Occipital lobe (tissue), 2 donors: ENCODE data around the gene DDX11. TPM values are rescaled to one million over a fixed set of nuclear protein-coding genes. Genes with fewer than 3 reads are reported as not detected.
"Not testable (repeated sequence)": the region's sequence is repeated elsewhere in the genome, so short reads cannot be mapped to it uniquely, and the experiment has no call there.

ENCODE experiments used
- DNase-seq: peaks from one replicate; lab custom pipeline; 2025; lab: John Stamatoyannopoulos, UW
- total RNA-seq: library from RNA; depleted of rRNA; stranded (reverse); fragments of >200 nt; gene quantifications from one replicate; pipeline ENCODE4 v1.2.3, GENCODE V29; 2014

Gene DDX11
- total RNA-seq, 1 donor from 2014 or later: 8.4 TPM

DNA sequence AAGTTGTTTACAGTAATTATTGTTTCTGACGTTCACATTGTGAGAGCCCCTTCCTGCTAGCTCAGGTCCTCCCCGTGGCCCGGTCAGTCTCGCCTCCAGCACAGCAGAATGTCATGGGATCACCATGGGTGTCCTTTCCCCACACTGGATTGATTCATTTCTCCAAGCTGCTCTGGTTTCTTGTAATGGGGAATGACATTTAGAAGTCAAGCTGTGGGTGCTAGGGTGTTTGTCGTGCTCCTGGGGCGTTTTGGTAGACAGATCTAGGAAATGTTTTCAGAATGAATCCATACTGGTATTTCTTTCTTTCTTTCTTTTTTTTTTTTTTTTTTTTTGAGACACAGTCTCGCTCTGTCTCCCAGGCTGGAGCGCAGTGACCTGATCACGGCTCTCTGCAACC lies 25.1 kb downstream of the DDX11 start:
- not testable (repeated sequence) for DNase-seq

DNA sequence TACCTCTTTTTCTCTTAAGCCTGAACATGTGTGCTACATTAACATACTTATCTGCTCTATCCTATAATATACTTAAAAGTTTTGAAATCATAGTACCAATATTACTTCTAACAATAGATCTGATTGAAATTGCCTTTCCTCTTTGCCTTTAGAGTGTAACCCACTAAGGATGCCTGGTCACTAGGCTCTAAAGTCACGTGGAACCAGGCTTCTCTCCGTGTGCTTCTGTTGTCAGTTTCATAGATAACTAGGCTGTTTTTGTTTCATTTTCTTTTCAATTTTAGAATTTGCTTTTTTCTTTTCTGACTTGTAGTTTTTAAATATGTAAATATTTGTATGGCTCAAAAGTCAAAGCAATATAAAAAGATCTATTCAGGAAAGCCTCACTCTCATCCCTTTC lies 25.8 kb downstream of the DDX11 start:
- DNase-seq: not testable (repeated sequence)

DNA sequence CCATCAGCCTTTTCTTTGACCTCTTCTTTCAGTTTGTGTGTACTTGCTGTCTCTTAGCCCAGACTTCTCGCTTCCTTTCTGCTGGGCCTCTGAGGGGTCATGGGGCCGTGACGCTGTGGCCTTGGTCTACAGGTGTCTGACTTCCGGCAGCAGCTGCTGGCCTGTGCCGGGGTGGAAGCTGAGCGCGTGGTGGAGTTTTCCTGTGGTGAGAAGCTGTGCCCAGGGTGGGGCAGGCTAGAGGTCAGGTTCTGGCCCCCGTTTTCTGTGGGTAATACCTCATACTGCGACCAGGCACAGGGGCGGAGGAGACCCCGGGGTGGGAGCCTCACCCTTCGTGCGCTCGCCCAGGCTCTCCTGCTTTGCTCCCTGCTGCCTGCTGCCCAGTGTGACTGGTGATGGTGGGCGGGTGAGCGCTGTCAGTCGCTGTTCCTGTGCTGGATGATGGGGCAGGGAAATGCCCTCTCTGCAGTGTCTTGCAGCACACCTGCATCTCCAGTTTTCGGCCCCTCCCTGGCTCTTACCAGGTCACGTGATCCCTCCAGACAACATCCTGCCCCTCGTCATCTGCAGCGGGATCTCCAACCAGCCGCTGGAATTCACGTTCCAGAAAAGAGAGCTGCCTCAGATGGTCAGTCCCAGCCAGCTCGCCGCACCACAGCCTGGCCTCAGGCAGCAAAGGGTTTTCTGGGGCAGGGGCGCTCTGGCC lies 27.0 kb downstream of the DDX11 start:
- DNase-seq: not testable (repeated sequence)

DNA sequence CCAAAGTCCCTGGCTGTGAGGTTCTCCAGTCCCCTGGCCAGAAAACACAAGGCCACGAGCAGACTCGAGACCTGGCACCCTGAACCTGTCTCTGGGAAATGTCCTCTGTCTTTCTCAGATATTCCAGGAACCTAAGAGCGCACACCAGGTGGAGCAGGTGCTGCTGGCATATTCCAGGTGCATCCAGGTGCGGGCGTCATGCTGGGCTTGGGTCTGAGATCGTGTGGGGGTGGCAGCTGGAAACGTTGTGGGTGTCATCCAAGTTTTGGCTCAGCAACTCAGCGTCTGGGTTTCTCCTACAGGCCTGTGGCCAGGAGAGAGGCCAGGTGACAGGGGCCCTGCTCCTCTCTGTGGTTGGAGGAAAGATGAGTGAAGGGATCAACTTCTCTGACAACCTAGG lies 28.5 kb downstream of the DDX11 start:
- DNase-seq: not testable (repeated sequence)

DNA sequence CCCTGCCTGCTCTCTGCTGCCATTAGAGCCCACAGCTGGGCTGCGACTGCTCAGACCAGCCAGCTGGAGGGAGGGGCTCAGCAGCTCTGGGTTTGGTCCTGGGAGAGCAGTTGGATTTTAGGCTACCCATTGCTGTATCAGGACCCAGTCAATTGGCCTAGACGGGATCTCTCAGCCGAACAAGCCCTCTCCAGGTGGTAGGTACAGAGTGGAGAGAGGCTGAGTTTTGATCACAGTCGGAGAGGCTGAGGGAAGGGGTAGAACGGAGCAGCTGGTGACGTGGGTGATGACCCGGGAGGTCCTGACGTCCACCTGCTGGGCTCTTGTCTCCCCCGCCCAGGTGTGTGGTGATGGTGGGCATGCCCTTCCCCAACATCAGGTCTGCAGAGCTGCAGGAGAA lies 28.9 kb downstream of the DDX11 start:
- not testable (repeated sequence) for DNase-seq

DNA sequence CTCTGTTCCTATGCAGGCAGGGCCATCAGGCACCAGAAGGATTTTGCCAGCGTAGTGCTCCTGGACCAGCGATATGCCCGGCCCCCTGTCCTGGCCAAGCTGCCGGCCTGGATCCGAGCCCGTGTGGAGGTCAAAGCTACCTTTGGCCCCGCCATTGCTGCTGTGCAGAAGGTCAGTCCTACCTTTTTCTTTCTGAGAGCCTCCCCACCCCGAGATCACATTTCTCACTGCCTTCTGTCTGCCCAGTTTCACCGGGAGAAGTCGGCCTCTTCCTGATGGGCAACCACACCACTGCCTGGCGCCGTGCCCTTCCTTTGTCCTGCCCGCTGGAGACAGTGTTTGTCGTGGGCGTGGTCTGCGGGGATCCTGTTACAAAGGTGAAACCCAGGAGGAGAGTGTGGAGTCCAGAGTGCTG lies 29.9 kb downstream of the DDX11 start:
- DNase-seq: not testable (repeated sequence)

DNA sequence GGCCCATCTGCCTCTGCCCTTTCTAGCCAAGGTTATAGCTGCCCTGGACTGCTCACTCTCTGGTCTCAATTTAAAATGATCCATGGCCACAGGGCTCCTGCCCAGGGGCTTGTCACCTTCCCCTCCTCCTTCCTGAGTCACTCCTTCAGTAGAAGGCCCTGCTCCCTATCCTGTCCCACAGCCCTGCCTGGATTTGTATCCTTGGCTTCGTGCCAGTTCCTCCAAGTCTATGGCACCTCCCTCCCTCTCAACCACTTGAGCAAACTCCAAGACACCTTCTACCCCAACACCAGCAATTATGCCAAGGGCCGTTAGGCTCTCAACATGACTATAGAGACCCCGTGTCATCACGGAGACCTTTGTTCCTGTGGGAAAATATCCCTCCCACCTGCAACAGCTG lies 30.6 kb downstream of the DDX11 start:
- DNase-seq: not testable (repeated sequence)

DNA sequence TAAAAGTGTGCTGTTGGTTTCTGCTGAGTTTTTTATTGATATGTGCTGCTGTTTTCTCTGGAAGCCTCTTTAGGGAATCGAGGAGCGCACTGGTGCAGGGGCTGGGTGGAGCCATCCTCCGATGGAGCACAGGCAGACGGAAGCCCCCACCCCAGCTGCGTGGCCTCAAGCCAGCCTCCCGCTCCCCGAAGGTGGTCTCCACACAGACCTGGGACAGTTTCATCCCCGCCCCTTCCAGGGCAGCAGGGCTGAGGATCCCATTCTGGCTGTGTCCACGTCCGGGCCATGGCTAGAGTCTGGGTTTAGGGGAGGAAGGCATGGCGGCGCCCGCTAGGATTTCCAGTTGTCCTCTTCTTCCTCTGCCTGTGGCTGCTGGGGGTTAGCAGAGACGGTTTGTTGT lies 31.1 kb downstream of the DDX11 start:
- DNase-seq: not testable (repeated sequence)

DNA sequence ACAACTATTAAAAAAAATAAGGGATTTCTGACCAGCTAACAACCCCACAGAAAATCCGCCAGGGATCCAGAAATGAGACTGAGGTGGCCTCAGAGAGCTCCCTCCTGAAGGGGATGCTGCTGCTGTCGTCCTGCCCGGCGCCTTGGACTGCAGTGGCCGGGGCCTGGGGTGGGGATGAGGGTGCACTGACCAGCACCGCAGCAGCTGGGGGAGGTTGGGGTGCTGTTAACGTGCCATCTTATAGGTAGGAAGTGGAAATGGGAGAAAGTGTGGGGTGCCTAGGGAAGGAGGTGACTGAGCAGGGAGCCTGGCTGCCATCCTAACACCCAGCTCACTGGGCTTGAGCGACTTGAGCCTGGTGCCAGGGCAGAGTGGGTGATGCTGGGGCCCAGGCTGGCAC lies 32.0 kb downstream of the DDX11 start:
- DNase-seq: no peak

DNA sequence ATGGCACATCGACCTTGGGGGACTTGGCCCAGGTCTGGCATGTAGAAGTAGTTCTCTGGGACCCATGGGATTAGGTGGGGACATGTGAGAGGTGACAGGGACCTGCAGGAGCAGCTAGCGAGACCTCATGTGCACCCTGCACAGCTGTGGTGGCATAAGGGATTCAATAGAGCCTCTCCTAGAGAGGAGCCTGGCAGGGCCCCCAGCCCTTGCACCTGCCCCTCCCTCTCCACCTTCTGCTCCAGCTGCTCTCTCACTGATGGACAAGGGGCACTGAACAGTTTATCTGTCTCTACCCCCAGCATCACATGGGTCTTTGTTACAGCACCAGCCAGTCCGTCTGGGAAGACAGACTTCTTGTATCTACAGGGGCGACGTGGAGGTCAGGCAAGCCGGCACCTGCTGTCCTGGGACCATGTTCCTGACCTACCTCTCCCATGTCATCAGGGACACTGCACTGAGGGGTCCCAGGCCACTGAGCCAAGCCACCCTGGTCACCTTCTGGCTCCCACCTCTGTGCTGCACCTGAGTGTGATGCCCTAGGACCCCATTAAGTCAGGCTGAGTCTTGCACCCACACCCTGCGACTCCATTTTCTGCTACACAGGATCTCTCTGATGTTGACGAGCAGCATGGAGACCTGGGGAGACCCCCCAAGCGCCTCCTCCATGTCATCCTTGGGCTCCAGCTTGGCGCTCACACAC lies 32.6 kb downstream of the DDX11 start:
- DNase-seq: no peak

DNA sequence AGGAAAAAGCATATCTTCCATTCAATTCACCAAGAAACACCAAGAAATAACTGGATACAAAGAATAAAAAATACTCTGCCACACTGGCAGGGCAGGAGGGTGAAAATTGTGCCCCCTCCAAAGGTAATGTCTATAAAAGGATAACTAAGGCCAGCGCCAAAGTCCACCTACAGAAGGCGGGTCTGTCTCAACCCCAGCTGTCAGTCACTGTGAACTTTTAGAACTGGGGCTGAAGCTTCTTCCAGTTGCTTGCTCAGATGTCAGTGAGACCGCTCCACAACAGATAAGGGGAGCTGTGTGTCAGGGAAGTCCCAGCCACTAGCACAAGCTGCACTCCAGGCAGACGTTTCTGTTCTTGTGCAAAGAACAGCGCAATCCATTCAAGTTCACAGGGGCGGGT lies 36.1 kb downstream of the DDX11 start:
- DNase-seq: not testable (repeated sequence)

DNA sequence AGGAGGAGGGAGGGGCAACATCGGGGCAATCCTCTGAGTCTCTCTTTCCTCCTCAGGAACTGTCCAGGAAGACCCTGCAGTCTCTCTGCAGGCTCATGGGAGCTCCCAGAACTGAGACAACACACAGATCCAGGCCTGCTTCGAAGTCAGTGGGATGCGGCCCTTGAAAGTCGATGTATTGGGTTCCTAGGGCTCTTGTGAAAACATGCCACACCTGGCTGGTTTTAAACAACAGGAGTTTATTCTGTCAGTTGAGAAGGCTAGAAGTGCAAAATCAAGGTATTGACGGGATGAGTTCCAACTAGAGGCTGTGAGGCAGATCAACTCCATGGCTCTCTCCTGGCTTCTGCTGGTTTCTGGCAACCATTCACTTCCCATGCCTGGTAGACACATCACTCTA lies 36.6 kb downstream of the DDX11 start:
- not testable (repeated sequence) for DNase-seq

DNA sequence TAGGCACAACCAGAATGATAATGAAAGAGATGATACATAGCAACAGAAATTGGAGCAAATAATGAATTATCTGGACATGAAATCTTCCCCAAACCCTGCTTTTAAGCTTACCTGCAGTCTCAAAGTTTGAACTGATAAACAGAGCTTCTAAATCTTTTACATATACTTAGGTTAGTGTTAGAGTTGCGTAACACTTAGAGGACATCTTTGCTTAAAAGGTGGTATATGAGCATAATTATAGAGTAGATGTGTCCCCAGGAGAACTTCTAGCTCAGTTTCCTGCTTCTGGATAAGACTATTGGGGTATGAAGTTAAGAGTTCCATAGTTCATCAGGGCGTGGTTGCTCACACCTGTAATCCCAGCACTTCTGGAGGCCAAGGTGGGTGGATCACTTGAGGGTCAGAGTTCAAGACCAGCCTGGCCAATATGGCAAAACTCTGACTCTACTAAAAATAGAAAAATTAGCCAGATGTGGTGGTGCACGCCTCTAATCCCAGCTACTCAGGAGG lies 41.5 kb downstream of the DDX11 start:
- not testable (repeated sequence) for DNase-seq

DNA sequence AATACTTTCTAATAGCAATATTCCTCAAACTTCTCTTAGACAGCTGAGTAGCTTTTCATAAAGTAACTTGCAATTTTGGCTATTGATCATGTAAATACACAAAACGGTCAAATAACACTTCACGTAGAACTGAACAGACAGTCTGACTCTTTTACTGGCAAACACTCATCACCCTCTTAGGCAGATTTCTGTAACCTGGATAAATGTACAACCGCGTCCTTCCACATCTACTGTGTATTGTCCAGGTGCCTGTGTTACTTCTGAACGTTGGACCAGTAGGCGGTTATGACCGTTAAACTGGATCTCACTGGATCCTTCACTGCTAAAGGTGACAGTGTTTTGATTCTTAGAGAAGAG lies 43.2 kb downstream of the DDX11 start:
- DNase-seq: not testable (repeated sequence)

DNA sequence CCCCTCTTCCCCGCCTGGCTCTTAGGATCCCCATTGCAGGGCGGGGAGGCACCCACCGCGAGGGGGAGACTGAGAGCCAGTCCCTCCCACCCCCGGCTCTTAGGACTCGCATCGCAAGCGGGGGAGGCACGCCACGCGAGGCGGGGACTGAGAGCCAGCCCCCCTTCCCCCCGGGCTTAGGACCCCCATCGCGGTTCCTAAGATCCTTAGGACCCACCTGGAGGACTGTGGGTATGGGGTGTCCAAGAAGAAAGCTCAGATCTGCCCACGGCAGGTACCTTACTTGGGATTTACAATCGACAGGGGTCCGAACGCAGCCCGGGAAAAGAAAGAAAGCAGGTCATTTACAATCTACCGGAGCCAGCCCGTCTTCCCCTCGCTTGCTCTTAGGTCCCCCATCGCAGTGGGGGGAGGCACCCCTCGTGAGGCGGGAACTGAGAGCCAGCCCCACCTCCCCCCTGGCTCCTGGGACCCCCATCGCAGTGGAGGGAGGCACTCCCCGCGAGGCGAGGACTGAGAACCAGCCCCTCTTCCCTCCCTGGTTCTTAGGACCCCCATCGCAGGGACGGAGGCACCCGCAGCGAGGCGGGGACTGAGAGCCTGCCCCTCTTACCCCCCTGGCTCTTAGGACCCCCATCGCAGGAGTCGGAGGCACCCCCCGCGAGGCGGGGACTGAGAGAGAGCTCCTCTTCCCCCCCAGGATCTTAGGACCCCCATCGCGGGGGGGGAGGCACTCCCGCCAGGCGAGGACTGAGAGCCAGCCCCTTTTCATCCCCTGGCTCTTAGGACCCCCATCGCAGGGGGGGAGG lies 43.7 kb downstream of the DDX11 start:
- no peak for DNase-seq

DNA sequence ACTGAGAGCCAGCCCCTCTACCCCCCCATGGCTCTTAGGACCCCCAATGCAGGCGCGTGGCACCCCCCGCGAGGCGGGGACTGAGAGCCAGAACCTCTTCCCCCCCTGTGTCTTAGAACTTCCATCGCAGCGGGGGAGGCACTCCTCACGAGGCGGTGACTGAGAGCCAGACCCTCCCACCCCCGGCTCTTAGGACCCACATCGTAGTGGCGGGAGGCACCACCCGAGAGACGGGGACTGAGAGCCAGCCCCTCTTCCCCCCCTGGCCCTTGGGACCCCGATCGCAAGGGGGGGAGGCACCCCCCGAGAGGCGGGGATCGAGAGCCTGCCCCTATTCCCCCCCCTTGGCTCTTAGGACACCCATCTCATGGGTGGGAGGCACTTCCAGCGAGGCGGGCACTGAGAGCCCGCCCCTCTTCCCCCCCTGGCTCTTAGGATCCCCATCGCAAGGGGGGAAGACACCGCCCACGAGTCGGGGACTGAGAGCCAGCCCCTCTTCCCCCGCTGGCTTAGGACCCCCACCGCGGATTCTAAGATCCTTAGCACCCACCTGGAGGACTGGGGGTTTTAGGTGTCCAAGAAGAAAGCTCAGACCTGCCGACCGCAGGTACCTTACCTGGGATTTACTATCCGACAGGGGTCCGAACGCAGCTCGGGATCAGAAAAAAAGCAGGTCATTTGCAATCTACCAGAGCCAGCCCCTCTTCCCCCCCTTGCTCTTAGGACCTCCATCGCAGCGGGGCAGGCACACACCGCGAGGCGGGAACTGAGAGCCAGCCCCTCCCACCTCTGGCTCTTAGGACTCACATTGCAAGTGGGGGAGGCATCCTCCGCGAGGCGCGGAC lies 44.9 kb downstream of the DDX11 start:
- no peak for DNase-seq

DNA sequence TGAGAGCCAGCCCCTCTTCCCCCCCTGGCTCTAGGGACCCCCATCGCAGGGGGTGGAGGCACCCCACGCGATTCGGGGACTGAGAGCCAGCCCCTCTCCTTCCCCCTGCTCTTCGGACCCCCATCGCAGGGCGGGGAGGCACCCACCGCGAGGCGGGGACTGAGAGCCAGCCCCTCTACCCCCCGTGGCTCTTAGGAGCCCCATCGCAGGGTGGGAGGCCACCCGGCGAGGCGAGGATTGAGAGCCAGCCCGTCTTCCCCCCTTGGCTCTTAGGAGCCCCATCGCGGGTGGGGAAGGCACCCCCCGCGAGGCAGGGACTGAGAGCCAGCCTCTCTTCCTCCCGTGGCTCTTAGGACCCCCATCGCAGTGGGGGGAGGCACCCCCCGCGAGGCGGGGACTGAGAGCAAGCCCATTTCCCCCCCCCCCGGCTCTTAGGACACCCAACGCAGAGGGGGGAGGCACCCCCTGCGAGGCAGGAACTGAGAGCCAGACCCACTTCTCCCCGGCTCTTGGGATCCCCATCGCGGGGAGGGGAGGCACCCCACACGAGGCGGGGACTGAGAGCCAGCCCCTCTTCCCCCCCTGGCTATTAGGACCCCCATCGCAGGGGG lies 45.6 kb downstream of the DDX11 start:
- no peak for DNase-seq

DNA sequence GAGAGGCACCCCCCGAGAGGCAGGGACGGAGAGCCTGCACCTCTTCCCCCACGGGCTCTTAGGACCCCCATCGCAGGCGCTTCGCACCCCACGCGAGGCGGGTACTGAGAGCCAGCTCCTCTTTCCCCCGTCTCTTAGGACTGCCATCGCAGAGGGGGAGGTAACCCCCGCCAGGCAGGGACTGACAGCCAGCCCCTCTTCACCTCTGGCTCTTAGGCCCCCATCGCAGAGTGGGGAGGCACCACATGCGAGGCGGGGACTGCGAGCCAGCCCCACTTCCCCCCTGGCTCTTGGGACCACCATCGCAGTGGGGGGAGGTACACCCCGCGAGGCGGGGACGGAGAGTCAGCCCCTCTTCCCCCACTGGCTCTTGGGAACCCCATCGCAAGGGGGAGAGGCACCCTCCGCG lies 46.1 kb downstream of the DDX11 start:
- no peak for DNase-seq

DNA sequence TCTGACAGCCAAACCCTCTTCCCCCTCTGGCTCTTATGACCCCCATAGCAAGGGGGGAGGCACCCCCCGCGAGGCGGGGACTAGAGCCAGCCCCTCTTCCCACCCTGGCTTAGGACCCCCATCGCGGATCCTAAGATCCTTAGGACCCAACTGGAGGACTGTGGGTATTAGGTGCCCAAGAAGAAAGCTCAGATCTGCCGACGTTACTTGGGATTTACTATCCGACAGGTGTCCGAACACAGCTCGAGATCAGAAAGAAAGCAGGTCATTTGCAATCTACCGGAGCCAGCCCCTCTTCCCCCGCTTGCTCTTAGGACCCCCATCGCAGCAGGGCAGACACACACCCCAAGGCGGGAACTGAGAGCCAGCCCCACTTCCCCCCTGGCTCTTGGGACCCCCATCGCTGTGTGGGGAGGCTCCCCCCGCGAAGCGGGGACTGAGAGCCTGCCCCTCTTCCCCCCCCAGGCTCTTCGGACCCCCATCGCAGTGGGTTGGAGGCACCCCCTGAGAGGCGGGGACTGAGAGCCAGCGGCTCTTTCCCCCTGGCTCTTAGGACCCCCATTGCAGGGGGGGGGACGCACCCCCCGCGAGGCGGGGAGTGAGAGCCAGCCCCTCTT lies 46.8 kb downstream of the DDX11 start:
- DNase-seq: no peak

DNA sequence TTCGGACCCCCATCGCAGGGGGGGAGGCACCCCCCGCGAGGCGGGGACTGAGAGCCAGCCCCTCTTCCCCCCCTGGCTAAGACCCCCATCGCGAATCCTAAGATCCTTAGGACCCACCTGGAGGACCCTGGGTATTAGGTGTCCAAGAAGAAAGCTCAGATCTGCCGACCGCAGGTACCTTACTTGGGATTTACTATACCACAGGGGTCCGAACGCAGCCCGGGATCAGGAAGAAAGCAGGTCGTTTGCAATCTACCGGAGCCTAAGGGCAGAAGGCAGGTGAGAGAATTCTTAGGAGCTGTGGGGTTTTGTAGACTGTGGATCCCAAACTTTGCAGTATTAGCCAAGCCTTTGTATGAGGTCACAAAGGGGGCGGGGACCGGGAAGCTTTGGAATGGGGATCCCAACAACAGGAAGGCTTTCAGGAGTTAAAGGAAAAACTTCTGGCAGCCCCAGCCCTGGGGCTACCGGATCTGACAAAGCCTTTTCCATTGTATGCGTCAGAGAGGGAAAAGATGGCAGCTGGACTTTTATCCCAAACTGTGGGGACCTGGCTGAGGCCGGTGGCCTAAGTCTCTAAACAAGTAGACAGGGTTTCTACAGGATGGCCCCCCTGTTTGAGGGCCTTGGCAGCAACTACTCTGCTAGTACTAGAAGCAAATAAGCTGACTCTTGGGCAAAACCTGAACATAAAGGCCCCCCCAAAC lies 47.5 kb downstream of the DDX11 start:
- not testable (repeated sequence) for DNase-seq
